GM10266 (cell line): ENCODE results near the gene BLOC1S4.

ENCODE experiments used
- DNase-seq: peaks from one replicate; pipeline ENCODE4 v3.0.0; 2012; ENCODE audit errors: extremely low spot score
- TF ChIP-seq, protein P1 (sequence below): IDR thresholded peaks from 2 replicates; pipeline ENCODE4 v1.5.1; 2012; ENCODE audit warnings: mild to moderate bottlenecking, low read depth; ENCODE audit not compliant: control insufficient read depth, insufficient read depth; ENCODE audit errors: missing control alignments

BLOC1S4 gene

DNA sequence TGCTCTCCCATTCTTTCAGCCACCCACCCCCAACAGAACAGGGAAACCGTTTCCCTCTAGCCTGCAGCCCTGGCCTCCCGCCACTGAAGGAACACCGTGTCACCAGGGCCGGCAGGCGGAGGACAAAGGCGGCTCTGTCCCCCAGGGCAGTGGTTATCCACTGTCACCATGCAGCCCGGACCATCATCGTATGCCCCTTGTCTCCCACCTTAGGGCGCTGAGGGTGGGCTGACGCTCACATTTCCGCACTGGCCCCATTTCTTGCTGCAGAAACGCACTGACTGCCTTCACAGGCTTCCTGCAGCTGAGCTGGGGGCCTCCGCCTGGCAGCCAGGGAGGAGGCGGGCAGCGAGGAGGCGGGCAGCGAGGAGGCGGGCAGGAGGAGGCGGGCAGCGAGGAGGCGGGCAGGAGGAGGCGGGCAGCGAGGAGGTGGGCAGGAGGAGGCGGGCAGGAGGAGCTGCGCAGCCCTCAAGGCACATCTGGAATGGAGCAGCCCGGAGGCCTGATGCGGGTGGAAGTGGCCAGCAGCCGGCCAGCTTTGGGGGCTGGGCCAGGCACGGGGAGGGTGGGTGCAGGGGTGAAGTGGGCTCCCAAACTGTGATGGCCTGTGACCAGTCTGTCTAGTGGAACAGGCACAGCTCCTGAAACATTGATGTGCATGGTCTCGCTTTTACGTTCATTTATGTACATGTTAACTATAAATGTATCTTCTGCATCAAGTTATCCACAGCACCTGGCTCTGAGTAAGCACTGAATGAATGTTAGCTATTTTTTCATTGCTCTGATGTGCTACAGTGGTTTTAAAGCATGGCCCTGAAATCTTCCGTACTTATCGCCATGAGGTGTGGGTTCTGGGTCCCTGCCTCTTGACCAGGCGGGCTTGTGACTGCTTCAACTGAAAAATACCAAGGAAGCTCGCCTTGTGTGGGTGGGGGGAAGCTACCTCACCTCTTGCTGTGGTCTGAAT is 46.0 kb downstream of the BLOC1S4 start:
- TF ChIP-seq, protein P1, sequence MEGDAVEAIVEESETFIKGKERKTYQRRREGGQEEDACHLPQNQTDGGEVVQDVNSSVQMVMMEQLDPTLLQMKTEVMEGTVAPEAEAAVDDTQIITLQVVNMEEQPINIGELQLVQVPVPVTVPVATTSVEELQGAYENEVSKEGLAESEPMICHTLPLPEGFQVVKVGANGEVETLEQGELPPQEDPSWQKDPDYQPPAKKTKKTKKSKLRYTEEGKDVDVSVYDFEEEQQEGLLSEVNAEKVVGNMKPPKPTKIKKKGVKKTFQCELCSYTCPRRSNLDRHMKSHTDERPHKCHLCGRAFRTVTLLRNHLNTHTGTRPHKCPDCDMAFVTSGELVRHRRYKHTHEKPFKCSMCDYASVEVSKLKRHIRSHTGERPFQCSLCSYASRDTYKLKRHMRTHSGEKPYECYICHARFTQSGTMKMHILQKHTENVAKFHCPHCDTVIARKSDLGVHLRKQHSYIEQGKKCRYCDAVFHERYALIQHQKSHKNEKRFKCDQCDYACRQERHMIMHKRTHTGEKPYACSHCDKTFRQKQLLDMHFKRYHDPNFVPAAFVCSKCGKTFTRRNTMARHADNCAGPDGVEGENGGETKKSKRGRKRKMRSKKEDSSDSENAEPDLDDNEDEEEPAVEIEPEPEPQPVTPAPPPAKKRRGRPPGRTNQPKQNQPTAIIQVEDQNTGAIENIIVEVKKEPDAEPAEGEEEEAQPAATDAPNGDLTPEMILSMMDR = no peak
- no peak for DNase-seq

DNA sequence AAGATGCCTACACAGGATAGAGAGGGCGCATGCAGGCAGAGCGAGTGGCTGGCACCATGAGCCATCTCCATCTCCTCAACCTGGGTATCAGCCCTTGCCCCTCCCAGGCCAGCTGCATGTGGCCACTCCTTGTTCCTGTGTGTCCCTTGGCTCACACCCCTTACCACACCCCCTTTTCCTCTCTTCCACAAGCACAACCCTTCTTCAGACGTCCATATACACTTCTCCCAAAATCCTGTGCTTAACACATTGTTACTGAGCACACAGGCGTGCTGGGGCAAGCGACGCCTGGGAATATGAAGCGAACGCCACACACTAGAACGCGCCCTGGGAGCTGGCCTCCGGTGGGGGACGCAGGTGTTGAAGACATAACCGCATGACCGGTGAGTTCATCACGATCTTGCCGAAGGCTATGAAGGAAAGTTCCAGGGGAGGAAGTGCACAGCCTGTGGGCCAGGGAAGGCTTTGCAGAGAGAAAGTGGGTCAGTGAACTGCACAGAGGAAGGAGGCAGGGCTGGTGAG is 47.4 kb downstream of the BLOC1S4 start:
- TF ChIP-seq, protein P1 = no peak
- DNase-seq = no peak

DNA sequence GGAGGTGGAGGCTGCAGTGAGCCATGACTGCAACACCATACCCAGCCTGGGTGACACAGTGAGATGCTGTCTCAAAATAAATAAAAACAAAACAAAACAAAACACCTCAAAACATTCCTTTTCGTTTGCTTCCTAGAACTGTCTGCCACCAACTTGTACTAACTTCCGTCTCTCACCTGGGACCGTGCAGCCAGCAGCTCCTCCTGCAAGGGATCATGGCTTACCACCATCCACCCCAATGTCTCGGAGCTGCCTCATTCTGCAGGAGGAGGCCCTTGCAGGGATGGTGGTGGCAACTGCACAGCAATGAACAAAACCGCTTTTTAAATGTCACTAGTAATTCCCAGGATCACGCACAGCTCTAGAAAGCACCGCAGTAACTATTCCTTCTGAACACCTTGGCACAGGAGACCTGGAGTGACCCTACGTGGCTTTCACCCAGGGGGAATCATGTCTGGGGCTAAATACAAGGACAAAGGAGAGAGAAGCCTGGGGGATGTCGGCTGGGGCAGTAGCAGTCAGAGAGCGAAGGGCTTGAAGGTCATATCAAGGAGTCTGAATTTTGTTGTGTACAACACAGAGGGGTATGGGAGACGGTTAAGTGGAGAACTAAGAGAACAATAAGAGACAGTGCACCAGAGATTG is 49.1 kb downstream of the BLOC1S4 start:
- TF ChIP-seq, protein P1 = no peak
- no peak for DNase-seq

DNA sequence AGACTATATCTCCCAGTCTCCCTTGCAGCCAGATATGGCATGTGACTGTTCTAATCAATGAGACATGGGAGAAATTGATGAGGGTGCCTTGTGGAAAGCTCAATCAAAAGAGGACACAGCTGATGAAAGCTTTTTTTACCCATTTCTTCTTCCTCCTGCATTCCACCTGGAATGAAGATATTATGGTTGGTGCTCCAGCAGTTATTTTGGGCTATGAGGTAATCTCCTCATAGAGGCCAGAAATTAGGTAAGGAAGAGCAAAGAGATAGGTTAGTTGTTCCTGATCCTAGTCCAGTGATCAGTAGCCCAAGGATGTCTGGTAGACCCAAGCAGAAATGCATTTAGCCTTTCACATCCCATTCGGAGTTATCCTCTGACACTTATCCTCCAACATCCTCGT is 49.7 kb downstream of the BLOC1S4 start:
- TF ChIP-seq, protein P1 = no peak
- DNase-seq = no peak
